ENCODE data around the gene HES1.

The HES1 gene

DNA sequence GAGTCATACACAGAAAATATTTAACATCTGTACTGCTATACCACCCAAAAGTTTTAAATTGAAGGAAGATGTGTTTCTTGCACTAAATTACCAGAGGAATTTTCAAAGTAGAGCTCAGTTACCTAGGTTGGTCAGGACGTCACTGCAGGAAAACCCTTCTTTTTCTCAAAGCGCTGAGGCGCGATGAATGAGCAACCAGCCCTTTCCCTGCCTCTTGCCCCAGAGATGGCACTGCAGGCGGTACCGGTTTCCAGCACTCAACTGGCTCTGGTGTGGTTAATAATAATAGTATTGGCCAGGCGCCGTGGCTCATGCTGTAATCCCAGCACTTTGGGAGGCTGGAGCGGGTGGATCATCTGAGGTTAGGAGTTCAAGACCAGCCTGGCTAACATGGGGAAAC, 49.3 kb downstream of the HES1 start:
- H3K27ac ChIP-seq (replicated peaks) = no peak overlapping the region
- DNase-seq (ENCODE audit: low read depth in 1 of 2, low spot score in 1 of 2) = no peak
- TF ChIP-seq POLR2AphosphoS5 (IDR thresholded peaks at IDR 0.05; ENCODE audit: low read depth) = no peak
- no peak for TF ChIP-seq SPI1 (IDR thresholded peaks at IDR 0.05; ENCODE audit: borderline replicate concordance, low read depth)
- no peak for TF ChIP-seq GABPA (IDR thresholded peaks at IDR 0.05; ENCODE audit: low read depth)
- TF ChIP-seq, protein P1, sequence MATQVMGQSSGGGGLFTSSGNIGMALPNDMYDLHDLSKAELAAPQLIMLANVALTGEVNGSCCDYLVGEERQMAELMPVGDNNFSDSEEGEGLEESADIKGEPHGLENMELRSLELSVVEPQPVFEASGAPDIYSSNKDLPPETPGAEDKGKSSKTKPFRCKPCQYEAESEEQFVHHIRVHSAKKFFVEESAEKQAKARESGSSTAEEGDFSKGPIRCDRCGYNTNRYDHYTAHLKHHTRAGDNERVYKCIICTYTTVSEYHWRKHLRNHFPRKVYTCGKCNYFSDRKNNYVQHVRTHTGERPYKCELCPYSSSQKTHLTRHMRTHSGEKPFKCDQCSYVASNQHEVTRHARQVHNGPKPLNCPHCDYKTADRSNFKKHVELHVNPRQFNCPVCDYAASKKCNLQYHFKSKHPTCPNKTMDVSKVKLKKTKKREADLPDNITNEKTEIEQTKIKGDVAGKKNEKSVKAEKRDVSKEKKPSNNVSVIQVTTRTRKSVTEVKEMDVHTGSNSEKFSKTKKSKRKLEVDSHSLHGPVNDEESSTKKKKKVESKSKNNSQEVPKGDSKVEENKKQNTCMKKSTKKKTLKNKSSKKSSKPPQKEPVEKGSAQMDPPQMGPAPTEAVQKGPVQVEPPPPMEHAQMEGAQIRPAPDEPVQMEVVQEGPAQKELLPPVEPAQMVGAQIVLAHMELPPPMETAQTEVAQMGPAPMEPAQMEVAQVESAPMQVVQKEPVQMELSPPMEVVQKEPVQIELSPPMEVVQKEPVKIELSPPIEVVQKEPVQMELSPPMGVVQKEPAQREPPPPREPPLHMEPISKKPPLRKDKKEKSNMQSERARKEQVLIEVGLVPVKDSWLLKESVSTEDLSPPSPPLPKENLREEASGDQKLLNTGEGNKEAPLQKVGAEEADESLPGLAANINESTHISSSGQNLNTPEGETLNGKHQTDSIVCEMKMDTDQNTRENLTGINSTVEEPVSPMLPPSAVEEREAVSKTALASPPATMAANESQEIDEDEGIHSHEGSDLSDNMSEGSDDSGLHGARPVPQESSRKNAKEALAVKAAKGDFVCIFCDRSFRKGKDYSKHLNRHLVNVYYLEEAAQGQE (IDR thresholded peaks at IDR 0.05; ENCODE audit: insufficient replicate concordance, low read depth) = no peak
- TF ChIP-seq, protein P2, sequence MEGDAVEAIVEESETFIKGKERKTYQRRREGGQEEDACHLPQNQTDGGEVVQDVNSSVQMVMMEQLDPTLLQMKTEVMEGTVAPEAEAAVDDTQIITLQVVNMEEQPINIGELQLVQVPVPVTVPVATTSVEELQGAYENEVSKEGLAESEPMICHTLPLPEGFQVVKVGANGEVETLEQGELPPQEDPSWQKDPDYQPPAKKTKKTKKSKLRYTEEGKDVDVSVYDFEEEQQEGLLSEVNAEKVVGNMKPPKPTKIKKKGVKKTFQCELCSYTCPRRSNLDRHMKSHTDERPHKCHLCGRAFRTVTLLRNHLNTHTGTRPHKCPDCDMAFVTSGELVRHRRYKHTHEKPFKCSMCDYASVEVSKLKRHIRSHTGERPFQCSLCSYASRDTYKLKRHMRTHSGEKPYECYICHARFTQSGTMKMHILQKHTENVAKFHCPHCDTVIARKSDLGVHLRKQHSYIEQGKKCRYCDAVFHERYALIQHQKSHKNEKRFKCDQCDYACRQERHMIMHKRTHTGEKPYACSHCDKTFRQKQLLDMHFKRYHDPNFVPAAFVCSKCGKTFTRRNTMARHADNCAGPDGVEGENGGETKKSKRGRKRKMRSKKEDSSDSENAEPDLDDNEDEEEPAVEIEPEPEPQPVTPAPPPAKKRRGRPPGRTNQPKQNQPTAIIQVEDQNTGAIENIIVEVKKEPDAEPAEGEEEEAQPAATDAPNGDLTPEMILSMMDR (IDR thresholded peaks at IDR 0.05; ENCODE audit: insufficient read depth, low read length) = no peak
- H3K4me3 ChIP-seq (replicated peaks; ENCODE audit: insufficient read depth, low read length) = no peak overlapping the region
- no peaks in the 10 kb centered on the region for H3K27me3 ChIP-seq (ENCODE audit: insufficient read depth, poor library complexity, severe bottlenecking)

DNA sequence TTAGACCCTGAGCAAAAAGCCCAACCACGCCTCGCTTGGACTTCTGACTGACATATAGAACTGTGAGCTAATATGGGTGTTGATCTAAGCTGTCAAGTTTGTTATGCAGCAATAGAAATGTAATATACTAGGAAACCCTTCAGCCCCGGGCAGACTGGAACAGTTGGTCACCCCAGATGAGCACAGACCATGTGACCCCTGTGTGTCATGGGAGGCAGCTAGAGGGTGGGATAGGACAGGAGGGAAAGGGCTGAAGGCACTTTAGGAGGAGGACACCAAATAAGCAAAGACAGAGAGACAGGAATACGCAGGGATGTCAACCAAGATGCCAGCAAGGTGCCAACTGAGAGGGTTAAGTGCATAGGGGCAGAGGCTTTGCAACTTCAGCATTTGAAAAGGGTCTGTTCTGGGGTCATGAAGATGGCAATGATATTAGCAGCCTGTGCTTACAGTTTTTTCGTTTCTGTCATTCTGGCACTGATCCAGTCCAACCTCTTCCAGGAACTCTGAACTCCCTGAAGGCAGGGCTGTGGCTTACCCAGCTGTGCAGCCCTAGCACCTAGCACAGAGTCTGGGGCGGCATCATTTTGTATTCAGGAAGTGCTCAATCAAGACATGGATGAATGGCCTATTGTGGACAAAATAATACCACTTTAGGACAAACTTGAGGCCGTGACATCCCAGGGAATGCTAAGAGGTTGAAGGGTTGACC, 51.4 kb downstream of the HES1 start:
- TF ChIP-seq, protein P2 (IDR thresholded peaks at IDR 0.05; ENCODE audit: insufficient read depth, low read length) = no peak
- TF ChIP-seq GABPA (IDR thresholded peaks at IDR 0.05; ENCODE audit: low read depth) (no peak), POLR2AphosphoS5 (IDR thresholded peaks at IDR 0.05; ENCODE audit: low read depth) (no peak), SPI1 (IDR thresholded peaks at IDR 0.05; ENCODE audit: borderline replicate concordance, low read depth) (no peak)
- TF ChIP-seq, protein P1 (IDR thresholded peaks at IDR 0.05; ENCODE audit: insufficient replicate concordance, low read depth) = no peak
- no peak overlapping the region for H3K27ac ChIP-seq (replicated peaks)
- DNase-seq (ENCODE audit: low read depth in 1 of 2, low spot score in 1 of 2) = no peak
- no peaks in the 10 kb centered on the region for H3K27me3 ChIP-seq (ENCODE audit: insufficient read depth, poor library complexity, severe bottlenecking)
- no peak overlapping the region for H3K4me3 ChIP-seq (replicated peaks; ENCODE audit: insufficient read depth, low read length)
